Activated CD4-positive, CD25-positive, alpha-beta regulatory T cell treated with anti-CD3 and anti-CD28 coated beads, Interleukin-2, amount 50 U/mL, for 72 hours (primary cell): ENCODE data around the gene FKBP2.

Source experiments
- DNase-seq: peaks from one replicate; pipeline ENCODE4 v3.0.0; 2021

Gene FKBP2

DNA sequence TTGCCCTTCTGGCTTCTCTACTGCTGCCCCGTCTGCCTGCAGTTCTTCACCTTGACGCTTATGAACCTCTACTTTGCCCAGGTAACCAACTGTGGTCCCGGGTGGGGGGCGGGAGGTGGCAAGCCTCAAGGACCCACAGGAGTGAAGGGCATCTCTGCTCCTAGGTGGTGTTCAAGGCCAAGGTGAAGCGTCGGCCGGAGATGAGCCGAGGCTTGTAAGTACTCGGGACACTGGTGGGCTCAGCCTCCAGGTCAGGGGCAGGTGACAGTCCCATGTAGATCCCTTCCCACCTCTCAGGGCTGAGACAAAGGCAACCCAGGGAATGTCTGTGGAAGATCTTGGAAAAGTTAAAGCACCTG is 45.9 kb downstream of the FKBP2 start:
- no peak for DNase-seq

- no peak for DNase-seq
Measured at GRCh38 chr11:64287676-64288352, 46.9 kb downstream of the FKBP2 start.

DNA sequence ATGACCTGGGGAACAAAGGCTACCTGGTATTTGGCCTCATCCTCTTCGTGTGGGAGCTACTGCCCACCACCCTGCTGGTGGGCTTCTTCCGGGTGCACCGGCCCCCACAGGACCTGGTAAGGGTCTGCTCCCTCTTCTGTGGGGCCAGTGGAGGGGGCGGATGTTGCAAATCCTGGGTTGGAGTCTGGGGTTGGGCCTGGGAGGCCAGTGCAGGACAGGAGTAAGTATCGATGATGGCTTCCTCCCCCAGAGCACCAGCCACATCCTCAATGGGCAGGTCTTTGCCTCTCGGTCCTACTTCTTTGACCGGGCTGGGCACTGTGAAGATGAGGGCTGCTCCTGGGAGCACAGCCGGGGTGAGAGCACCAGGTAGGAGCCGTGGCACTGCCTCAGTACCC is 47.5 kb downstream of the FKBP2 start:
- DNase-seq, result no peak

DNA sequence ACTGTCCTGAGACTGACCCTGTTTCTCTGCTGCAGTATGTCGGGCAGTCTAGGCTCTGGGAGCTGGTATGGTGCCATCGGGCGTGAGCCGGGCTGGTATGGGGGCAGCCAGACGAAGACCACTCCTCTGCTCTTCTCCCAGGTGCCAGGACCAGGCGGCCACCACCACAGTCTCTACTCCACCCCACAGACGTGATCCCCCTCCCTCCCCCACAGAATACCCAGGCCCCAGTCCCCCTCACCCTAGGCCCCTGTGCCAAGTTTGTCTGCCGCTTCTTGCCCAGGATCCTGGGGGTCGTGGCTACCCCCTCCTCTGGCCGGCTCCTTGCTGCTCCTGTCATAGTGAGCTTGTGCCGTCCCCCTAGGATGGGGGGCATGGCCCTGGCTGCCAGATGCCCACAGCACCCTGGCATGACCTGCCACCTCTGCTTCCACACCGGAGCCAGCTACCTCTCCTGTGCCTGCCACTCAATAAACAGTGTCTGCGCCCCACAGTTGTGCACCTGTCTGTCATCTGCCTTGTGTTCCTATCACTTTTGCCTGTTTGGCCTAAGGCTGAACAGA is 48.2 kb downstream of the FKBP2 start:
- DNase-seq, result no peak

DNA sequence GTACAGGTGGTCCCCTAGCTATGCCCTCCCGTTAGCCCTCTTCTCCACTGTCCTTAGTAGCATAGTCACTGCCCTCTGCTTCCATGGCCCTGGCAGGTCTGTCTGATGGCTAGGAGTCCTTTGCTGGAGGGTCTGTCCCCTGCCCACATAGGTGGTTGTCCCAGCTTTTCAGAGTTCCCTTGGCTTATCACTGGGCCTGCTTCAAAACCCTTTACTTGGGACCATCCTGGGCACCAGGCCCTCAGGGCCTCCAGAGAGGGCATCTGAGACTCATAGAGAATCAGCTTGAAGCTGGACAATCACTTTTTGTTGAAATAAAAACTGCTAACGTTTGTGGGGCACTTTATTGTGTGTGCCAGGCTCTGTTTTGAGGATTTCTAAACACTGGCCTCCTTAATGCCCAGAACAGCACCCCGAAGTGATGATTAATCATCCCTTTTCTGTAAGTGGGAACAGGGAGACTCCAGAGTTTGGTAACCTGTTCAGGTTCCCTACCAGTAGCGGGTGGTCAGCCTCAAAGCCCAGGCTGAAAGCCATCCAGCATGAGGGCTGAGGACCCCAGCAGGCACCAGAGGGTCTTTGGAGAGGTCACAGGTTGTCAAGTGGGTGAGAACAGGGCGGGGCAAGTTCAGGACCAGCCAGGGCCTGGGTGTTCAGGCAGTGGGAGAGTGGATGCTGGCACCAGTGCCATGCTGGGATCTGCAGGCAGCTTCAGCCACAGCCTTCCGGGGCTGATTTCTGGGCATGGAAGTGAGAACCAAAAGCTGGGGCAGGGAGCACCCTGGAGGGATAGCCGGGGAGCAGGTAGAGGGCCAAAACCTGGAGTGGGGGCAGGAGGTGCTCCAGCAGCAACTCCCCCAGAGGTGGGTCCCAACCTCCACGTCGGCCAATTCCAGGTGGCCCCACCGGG is 49.7 kb downstream of the FKBP2 start:
- no peak for DNase-seq

DNA sequence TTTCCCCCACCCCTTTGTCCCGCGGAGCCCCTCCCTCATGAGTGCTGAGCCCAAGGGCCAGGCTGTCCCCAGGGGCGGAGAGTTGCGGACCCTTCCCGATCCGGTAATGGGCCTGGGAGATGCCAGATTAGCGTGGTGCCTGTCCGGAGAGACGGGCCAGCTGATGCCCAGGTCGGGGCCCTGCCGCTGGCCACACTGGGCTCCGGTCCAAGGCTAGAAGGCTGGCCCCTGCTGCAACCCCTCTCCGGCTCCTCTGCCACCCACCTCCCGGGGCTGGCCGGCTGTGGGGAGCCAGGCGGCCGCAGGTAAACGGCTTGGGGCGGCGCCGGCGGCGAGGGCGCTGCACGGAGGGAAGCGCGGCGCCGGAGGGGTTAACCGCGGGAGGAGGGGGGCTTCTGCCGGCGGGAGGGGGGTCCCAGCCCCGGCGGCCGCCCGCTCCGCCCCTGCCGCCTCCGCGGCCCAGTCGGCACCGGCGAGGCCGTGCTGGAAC is 50.4 kb downstream of the FKBP2 start, which contains the start of gene KCNK4:
Gene KCNK4 (plus strand): TSS at position 41 of the 490 bp plus-strand sequence. CDS start 1,717 bp downstream, outside the sequence.
- DNase-seq, result no peak

DNA sequence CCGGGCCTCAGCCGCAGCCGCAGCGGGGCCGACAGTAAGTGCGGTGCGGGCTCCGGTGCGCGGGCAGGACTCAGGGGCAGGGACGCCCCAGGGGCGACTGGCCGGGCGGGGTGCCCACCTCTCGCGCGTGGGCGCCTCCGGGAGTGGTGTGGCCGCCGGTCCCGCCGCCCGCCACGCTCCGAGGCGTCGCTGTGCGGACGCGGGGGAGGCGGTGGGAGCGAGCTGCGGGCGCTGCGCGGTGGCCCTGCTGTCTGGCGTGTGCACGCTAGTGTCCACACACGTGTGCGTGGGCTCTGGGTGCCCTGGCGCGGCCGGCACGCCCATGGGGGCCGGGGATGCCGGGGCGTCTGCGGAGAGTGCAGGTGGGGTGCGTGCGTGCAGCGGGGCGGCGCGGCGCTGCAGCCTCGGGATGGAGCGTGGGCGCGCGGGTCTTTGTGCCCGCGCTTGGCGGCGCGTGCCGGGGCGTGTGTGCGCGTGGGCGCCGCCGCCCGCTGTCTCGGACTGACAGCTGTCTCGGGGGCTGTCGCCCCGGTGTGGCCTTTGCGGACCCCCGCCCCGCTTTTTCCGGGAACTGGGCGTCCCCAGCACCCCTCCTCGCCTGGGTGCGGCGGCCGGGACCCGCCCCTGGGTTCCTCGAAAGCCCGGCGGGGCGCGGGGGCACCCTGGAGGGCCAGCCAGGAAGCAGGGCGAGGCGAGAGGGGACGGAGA is 51.0 kb downstream of the FKBP2 start:
- no peak for DNase-seq

DNA sequence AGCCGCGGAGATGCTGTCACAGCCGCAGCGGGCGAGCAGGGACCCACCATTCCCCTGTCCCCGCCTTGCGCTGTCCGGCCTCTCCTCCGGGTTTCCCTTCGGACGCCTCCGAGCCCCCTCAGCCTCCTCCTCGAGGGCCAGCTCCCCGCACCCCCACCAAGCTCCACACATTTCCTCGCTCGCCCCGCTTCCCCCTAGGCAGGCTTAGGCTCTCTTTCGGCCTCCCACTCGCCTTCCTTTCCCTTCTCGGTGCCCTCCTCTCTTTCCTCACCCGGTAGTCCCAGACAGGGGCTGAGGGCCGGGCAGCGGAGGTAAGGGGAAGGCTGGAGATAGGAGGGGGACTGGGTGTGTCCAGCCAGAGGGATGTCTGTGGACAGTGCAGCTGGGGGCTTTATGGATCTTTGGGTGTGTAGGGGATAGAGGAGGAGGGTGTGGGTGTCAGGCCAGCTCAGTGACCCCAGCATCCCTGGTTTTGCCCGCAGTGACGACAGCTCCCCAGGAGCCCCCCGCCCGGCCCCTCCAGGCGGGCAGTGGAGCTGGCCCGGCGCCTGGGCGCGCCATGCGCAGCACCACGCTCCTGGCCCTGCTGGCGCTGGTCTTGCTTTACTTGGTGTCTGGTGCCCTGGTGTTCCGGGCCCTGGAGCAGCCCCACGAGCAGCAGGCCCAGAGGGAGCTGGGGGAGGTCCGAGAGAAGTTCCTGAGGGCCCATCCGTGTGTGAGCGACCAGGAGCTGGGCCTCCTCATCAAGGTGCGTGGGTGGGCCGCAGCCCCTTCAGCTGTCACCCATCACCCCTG is 51.8 kb downstream of the FKBP2 start:
- DNase-seq, result no peak
